Fibroblast of skin of abdomen (primary cell): ENCODE results near the gene GGT6.

ENCODE experiments used
- DNase-seq: peaks from one replicate; pipeline ENCODE4 v3.0.0-alpha.2; 2013

Gene GGT6

GRCh38 chr17:4520060-4520893 is 40.1 kb downstream of the GGT6 start:
- DNase-seq = no peak

GRCh38 chr17:4519361-4519788 is 41.0 kb downstream of the GGT6 start:
- no peak for DNase-seq

GRCh38 chr17:4518901-4519300 is 41.5 kb downstream of the GGT6 start:
- no peak for DNase-seq

GRCh38 chr17:4516735-4517134 is 43.6 kb downstream of the GGT6 start:
- DNase-seq = no peak

GRCh38 chr17:4515501-4515900 is 44.9 kb downstream of the GGT6 start:
- DNase-seq = no peak

GRCh38 chr17:4514779-4515178 is 45.6 kb downstream of the GGT6 start:
- DNase-seq = no peak

GRCh38 chr17:4514206-4514605 is 46.2 kb downstream of the GGT6 start:
- DNase-seq = no peak

- DNase-seq = no peak
These were observed 47.0 kb downstream of the GGT6 start for GRCh38 chr17:4513113-4514032.

GRCh38 chr17:4512156-4513112 is 47.9 kb downstream of the GGT6 start:
- DNase-seq = no peak

GRCh38 chr17:4511199-4511932 is 49.0 kb downstream of the GGT6 start:
- DNase-seq = no peak

- no peak for DNase-seq
These were observed 49.8 kb downstream of the GGT6 start for GRCh38 chr17:4510618-4510941.

- no peak for DNase-seq
These were observed 50.3 kb downstream of the GGT6 start for GRCh38 chr17:4509923-4510617.

GRCh38 chr17:4509401-4509800 is 51.0 kb downstream of the GGT6 start:
- DNase-seq = no peak

GRCh38 chr17:4508207-4508606 is 52.2 kb downstream of the GGT6 start:
- DNase-seq = no peak

- DNase-seq = no peak
These were observed 52.8 kb downstream of the GGT6 start for GRCh38 chr17:4507361-4508111.
